Metanephros (tissue), 1 donor: ENCODE results near the gene PLEKHB1. TPM values are rescaled to one million over a fixed set of nuclear protein-coding genes. Genes with fewer than 3 reads are reported as not detected.

ENCODE experiments used
- total RNA-seq: library from RNA; depleted of rRNA; stranded (reverse); fragments of >200 nt; gene quantifications from one replicate; pipeline ENCODE4 v1.2.3, GENCODE V29; 2014

The PLEKHB1 gene, protein sequence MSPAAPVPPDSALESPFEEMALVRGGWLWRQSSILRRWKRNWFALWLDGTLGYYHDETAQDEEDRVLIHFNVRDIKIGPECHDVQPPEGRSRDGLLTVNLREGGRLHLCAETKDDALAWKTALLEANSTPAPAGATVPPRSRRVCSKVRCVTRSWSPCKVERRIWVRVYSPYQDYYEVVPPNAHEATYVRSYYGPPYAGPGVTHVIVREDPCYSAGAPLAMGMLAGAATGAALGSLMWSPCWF
- total RNA-seq = 9.4 TPM

DNA sequence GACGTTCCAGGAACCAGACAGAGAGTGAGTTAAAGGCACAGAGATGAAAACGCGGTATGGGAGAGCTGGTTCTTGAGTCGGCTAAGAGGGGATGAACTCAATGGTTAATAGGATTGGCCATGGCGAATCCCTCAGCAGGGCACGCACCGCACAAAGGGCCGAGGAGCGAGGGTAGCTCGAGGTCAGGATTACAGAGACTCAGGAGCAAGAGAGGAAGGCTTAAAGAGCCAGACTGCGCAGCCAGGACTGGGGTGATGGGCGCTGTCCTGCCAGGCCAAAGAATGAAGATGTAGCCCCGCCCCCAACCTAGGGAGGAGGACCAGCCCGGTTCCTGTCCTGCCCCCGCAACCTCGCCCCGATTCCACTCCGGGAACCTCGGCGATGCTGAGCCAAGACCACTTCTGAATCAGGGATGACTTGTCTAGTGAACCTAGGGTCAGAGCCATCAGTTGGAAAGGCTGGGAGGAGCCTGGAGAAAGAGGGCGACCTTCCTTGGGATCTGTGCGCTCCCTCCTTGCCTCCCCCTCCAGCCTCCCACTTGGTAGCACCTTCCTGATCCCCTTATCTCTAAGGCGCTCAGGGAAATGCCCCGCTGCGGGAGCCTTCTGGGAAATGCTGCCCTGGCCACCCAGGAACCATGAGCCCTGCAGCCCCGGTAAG, at the start of gene PLEKHB1:
TSS of gene PLEKHB1 (plus strand) at position 610 of the 660 bp plus-strand sequence. CDS start at position 638, 28 bp downstream.

DNA sequence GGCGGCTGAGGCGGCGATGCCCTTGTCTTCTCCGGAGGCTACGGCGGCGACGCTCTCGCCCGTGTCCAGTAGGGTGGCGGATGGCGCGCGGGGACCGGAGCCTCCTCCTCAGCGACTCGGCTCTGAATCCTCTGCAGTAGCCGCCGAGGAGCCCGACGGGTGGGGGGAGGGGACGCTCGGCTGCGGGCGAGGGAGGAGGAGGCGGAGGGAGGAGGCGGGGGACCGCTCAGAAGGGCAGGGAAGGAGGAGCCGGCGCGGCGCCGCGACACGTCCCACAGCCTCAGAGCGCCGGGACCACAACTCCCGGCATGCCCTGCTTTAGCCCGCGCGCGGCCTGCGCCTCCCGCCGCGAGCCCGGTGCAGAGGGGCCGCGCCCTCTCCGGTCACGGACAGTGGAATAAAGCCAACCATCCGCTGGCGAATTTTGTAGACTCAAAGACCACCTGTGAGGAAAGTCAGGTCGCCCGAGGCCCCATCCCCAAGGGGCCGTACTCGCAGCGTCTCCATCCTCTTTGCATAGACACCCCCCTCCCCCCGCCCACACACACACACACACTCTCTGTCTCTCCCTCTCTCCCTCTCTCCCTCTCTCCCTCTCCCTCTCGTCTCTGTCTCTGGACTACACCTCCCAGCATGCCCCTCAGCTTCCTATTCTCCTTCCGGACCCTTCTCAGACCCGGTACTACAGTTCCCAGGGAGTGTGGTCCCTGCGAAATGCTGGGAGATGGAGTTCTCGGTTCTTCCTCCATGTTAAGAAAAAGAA, 48.2 kb upstream of the PLEKHB1 start, which contains the start of gene FAM168A:
TSS of gene FAM168A (minus strand) at position 157 of the 763 bp plus-strand sequence. CDS start 129,638 bp downstream, outside the sequence.

Other genes with a start within 250 kb of the PLEKHB1 start
- 33.3 TPM for gene FAM168A, start 48.5 kb upstream of the PLEKHB1 start, total RNA-seq
- gene RAB6A, start 114.5 kb downstream of the PLEKHB1 start, total RNA-seq = 109 TPM
- gene MRPL48, start 141.3 kb downstream of the PLEKHB1 start, total RNA-seq = 18.6 TPM
- 51.1 TPM for gene COA4, start 230.3 kb downstream of the PLEKHB1 start, total RNA-seq
- gene PAAF1, start 230.4 kb downstream of the PLEKHB1 start, total RNA-seq = 16.1 TPM